Renal pelvis (tissue), 4 donors: Measurements from ENCODE around the gene XXYLT1. TPM values are rescaled to one million over a fixed set of nuclear protein-coding genes. Genes with fewer than 3 reads are reported as not detected.

Experiments
- DNase-seq: peaks from one replicate; pipeline ENCODE4 v3.0.0-alpha.2; 2013
- polyA plus RNA-seq, 3 donors: library from polyadenylated mRNA; unstranded; fragments of 120-200 nt; gene quantifications; one replicate each; pipeline ENCODE4 v1.2.1, GENCODE V29; 2013; ENCODE audit not compliant: insufficient read length in 3 of 3

XXYLT1 gene
- polyA plus RNA-seq, 3 donors: 28.7 to 32.7 (median 29.6) TPM

DNA sequence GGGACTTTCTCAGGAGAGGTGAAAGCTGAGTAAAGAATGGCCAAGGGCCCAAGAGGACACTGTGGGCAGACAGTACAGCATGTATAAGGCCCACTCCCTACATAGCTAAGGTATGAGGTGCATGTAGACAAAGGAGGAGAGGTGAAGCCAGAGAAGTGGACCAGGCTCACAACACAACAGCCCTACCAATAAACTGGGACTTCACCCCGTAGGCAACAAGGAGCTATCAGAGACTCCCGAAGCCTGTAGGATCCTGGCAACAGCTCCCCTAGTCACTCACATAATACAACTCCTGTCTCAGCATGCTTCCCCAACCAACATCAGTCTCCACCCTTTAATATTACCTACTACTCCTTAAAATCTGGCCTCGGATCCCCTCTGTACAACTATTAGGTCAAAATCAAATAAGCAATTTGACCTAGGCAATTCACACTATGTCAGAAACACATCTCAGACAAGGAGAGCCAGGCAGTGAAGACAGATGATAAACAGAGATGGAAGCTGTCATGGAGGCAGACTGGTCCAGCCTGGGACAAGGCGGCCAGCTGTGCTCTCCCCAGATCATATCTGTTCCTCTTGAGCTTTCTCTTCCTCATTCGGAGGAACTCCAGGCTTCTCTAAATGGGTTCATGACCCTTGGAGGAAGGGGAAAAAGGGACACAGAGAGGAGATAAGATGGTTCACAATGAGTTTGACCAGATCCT is 1.4 kb downstream of the XXYLT1 start:
- DNase-seq: no peak

DNA sequence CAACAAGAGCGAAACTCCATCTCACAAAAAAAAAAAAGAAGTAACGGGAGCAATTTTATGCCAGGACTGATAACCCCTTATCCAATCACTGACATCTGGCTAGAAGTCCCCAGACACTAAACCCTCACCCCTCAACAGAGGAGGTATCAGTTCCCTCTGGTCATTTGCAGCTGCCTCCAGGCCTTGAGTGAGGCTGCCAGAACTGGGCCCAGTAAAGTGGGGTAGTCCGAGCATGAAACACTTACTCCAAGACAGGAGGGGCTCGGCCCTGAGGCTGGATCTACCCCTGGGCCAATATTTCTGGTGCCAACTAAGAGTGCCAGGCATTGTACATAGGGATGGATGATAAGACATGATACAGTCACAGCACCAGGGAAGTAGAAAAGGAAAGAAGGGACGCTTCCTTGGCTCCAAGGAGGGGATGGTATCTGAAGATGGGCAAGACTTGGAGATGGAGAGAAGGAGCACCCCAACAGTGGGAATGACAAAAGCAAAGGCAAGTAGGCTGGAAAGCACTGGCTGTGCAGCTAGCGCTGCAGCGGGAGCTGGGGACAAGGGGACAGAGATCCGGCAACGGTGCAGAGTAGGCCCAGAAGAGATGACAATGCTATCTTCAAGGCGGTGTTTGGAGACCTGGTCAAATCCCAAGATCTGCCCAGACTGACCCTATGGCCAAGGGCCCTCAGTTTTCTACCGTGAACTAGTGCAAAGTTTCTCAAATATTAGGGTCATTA is 2.2 kb downstream of the XXYLT1 start:
- DNase-seq: no peak

- no peak for DNase-seq
These were observed 3.9 kb downstream of the XXYLT1 start for GRCh38 chr3:195267096-195267495.

- no peak for DNase-seq
These were observed 4.5 kb downstream of the XXYLT1 start for GRCh38 chr3:195266428-195266827.

DNA sequence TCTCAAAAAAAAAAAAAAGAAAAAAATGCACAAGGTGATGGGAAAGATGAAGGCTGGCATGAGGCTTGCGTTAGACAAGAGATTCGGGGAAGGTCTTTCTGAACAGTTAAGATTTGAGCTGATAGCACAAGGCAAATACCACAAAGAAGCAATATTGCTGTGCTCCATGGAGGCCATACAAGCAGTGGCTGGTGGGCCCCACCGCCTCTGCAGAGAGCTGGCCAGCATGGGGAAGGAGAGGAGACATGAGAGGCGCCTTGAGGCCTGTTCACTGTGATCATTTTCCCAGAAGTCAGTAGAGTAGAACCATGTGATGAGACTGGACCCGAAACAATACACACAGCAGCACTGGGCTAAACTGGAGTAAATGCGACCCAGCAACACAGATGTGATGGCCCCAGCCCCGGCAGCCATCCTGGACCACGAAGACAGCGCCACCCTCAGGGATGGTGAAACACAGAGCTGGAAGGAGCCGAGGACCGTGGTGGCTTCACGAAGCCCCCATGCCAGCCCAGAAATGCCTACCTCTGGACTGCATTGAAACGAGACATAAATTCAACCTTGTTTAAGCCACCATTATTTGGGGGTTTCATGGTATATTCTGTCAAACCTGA is 5.5 kb downstream of the XXYLT1 start:
- DNase-seq: no peak

- DNase-seq: no peak
These were observed 6.9 kb downstream of the XXYLT1 start for GRCh38 chr3:195263925-195264600.

DNA sequence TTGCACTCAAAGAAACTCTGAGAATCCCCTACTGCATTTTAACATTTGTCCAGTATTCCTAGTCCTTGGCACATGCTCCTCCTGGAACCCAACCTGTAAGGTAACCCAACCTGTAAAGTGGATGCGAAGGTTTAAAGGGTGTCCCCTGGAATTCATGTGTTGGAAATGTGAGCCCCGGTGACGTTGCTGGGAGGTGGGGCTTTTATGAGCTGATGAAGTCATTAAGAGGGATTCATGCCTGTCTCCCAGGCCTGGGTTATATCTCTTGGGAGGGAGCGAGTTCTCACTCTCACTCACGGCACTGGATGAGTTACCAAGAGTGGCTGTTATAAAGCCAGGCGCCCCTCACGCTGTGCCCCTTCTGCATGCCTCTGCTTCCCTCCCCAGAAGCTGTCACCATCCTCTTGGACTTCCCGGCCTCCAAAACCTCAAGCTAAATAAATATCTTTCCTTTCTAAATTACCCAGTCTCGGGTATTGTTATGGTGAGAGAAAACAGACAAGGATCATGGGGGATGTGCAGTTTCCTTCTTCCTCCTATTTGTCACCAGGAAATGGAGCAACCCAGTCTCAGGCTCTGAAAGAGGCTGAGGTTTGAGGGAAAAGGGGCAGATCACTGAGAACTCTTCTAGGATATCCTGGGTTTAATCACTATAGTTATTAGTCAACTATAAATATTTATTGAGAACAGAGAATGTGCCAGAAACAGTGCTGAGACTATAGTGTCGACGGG is 7.6 kb downstream of the XXYLT1 start:
- DNase-seq: no peak

DNA sequence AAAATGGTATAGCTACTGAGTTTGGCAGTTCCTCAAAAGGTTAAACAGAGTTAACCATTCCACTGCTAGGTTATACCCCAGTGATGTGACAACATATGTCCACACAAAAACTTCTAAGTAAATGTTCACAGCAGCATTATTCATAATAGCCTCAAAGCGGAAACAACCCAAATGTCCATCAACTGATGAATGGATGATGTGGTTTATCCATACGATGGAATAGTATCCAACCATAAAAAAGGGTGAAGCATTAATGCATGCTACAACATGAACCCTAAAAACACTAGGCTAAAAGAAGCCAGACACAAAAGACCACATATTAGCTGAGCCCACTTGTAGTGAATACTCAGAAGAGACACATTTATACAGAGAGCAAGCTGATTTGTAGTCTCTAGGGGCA is 9.0 kb downstream of the XXYLT1 start:
- no peak for DNase-seq

DNA sequence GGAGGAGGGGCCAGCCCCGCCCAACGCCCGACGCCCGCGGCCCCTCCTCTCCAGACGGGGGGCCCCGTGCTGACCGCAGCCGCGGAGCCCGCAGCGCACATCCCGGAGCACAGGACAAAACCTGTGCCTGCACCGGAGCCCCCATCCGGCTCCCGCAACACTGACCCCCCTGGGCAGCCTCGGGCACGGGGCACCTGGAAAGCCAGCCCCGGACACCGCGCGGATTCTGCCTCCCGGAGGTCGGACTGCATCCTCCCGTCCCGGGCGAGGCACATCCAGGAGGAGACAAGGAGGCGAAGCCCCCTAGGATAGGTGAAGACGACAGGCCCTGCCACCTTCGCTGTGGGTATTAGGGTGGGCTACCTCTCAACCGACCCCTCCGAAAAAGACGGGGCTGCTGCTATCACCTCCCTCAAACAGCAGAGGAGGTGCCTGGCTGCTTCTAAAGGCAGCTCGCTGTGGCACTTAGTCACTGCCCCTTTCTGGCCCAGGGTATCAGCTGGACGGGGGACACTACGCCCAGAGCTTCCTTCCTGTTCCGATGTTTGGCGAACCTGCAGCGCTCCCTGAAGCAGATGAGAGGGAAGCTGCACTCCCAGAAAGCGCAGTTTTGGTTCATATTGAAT is 10.6 kb downstream of the XXYLT1 start:
- DNase-seq: no peak

DNA sequence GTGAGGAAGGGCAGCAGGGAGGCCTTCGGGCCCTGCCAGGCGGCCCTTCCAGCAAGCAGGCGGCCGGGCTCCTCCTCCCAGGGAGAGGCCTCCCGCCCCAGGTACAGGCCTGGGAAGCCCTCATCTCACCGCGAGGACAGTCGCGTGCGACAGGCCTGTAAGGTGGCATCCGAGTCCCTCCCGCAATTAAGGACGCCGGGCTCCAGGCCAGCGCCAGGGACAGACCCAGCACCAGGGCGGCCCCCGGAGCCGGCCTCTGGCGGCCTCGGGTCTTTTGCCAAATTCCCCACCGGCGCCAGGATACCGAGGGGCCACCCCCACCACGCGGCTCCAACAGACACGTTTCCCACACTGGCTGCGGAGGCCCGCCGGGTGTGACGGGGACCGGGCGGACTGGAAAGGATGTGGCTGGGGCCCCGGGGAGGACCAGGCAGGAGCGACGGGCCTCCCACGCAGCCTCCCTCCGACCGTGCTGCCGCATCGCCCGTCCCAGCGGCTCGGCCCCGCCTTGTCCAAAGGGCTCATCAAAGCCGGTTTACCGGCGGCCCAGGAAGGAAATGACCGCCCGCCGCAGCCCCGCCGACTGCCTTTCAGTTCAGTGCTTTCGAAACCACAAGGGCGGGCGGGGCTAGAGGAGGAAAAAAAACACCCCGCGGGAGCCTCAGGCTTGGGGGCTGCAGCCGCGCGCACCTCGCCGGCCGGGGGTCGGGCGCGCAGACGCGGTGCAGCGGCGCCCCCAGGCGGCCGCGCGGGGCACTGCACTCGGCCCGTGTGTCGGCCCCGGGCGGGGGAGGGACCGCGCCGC is 11.3 kb downstream of the XXYLT1 start:
- peak; percentile 91 for DNase-seq

GRCh38 chr3:195259154-195259474 is 11.8 kb downstream of the XXYLT1 start:
- DNase-seq: no peak

DNA sequence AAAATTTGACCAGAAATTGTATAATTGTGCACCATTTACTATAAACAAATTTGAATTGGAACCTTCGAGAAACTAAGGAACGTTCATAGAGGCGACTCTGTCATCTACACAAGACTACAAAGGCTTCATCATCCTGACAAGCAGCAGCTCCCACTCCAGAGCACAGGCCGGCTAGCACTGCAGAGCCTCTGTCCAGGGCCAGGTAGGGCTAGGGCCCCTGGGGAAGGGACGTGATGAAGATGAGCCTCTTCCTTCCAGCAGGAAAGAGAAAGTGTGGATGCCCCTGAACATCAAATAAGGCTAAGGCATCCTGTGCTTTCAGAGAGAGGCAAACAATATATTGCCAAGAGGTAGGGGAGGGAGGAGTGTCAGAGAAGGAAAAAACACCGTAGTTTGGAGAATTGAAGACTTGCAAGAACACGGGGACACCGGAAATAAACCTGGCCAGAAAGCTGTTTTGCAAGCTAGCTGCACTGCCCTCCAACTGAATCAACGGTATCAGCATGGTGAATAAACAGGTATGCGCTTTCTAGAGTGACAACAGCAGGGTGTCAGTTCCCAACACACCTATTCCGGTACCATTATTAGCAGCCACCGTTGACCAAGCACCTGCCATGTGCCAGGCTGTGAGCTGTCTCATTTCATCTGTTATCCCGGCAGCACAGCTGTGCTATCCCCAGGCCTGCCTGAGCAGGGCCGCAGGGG is 12.4 kb downstream of the XXYLT1 start:
- no peak for DNase-seq

DNA sequence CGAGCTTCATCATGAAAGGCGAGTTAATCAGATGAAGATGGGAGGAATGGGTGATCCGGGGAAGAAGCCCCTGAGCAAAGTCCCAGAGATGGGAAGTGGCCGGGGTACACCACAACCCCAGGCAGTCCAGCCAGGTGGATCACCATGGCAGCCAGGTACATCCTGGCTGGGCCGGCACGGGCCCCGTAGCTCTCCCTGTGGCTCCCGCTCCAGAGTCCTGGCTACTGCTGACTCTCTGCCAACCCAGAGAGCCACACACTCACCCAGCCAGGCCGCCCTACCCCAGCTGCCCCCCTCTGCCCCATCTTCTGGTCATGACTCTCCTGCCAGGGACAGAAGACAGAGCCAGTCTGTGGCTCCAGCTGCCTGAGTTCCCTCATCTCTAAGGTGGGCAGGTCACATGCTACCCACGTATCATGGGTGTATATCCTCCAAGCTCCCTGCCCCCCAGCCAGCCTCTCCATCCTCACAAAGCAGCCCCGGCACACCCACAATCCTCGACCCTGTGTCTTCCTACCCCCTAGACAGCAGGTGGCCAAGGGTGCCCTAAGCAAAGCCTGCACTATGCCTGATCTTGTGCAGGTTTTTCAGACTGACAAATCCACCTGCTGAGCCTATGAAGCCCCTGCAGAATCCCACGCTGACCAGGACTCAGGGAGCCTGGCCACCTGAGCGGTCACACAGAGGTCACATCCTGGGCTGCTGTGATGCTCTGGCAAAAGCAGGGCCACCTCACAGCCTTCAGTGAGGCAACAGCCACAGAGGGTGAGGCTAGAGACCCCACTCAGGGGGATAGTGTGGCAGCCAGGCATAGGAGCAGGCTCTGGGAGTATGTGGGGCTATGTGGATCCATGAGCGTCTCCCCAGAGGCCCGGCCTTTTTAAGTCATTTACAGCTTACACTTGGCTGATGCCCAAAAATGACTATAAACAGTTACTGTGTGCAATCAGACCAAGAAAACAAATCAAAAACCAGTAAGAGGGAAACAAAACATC is 13.2 kb downstream of the XXYLT1 start:
- DNase-seq: no peak

- DNase-seq: no peak
These were observed 14.1 kb downstream of the XXYLT1 start for GRCh38 chr3:195256639-195257453.

GRCh38 chr3:195255571-195256501 is 15.1 kb downstream of the XXYLT1 start:
- DNase-seq: no peak

- no peak for DNase-seq
These were observed 15.8 kb downstream of the XXYLT1 start for GRCh38 chr3:195255176-195255500.
